ENCODE measurements around the gene TACR1. TPM values are rescaled to one million over a fixed set of nuclear protein-coding genes. Genes with fewer than 3 reads are reported as not detected.
"Not testable (repeated sequence)": the region's sequence is repeated elsewhere in the genome, so short reads cannot be mapped to it uniquely, and the experiment has no call there.

Gene TACR1
- total and polyA plus RNA-seq, 8 donors, result 0.07 to 0.40 (median 0.09) TPM

DNA sequence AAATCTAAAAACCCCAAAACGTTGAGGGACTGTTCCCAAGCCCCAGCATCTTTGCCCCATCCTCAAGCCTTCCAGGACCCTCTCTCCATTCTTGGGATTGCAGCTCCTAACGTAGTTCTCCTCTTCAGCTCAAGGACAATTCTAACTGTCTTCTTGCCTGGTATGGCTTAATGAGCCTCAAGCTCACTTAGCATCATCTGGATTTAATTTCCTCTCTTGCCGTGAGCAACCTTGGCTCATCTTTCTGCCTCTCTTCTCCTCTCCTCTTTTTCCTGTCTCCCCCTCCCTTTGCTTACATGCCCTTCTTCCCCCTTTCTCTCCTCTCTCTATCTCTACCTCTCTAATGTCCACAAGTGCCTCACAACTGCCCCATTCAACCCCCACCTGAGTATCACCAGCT lies 44.2 kb downstream of the TACR1 start:
- H3K4me1 ChIP-seq, result peaks cover 0 to 4% (median 0%) of the 10 kb centered on the region in 3 donors
- DNase-seq, result no peak
- WGBS, 2 donors, result 63 to 71% methylated on average over 3 of the region's 3 CpGs
- ATAC-seq, result no peak
- H3K27ac ChIP-seq, result no peak overlapping the region
- H3K9me3 ChIP-seq, result no peaks in the 10 kb centered on the region
- H3K36me3 ChIP-seq, result no peaks in the 10 kb centered on the region
- no peak for FAIRE-seq
- intact Hi-C loops (cut with DNase I), result no loop called here
- no peak for TF ChIP-seq CTCF (IDR thresholded peaks at IDR 0.05)
- no peak overlapping the region for H3K4me3 ChIP-seq
- no peaks in the 10 kb centered on the region for H3K27me3 ChIP-seq

- intact Hi-C loops (cut with DNase I), result no loop called here
- Histone ChIP-seq H3K4me1 (peaks cover 0 to 4% (median 0%) of the 10 kb centered on the region in 3 donors), H3K36me3 (no peaks in the 10 kb centered on the region), H3K4me3 (no peak overlapping the region), H3K9me3 (no peaks in the 10 kb centered on the region), H3K27ac (peak overlapping the region in 2 of 4 donors; percentile 35 to 43), H3K27me3 (no peaks in the 10 kb centered on the region)
- WGBS, 2 donors, result 11 to 19% methylated on average over 1 of the region's 1 CpG
- DNase-seq, result no peak
- TF ChIP-seq CTCF (IDR thresholded peaks at IDR 0.05), result no peak
- ATAC-seq, result peak; percentile 53 to 80 (median 72)
- no peak for FAIRE-seq
Measured at GRCh38 chr2:75153221-75153620, 46.1 kb downstream of the TACR1 start.

DNA sequence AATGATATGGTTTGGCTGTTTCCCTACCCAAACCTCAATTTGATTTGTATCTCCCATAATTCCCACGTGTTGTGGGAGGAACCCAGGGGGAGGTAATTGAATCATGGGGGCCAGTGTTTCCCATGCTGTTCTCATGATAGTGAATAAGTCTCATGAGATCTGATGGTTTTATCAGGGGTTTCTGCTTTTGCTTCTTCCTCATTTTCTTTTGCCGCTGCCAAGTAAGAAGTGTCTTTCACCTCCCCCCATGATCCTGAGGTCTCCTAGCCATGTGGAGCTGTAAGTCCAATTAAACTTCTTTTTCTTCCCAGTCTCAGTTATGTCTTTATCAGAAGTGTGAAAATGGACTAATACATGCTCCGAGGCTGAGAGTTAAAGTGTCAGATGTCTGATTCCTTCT lies 47.1 kb downstream of the TACR1 start:
- DNase-seq; H3K27ac ChIP-seq; H3K36me3 ChIP-seq; H3K9me3 ChIP-seq; intact Hi-C loops (cut with DNase I); H3K27me3 ChIP-seq; H3K4me3 ChIP-seq; H3K4me1 ChIP-seq; FAIRE-seq; ATAC-seq: not testable (repeated sequence)
- WGBS, 2 donors, result 79 to 91% methylated on average over 3 of the region's 3 CpGs

DNA sequence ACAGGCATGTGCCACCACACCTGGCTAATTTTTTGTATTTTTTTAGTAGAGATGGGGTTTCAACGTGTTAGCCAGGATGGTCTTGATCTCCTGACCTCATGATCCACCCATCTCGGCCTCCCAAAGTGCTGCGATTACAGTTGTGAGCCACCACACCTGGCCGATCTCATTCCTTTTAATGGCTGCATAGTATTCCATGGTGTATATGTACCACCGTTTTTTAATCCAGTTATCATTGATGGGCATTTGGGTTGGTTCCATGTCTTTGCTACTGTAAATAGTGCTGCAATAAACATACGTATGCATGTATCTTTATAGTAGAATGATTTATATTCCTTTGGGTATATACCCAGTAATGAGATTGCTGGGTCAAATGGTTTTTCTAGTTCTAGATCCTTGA lies 51.4 kb downstream of the TACR1 start:
- ATAC-seq; H3K27me3 ChIP-seq; H3K9me3 ChIP-seq; H3K4me1 ChIP-seq; DNase-seq; intact Hi-C loops (cut with DNase I); H3K4me3 ChIP-seq; FAIRE-seq; H3K27ac ChIP-seq; H3K36me3 ChIP-seq: not testable (repeated sequence)
- WGBS, 2 donors, result 84 to 87% methylated on average over 6 of the region's 6 CpGs

GRCh38 chr2:75146606-75147332 lies 52.6 kb downstream of the TACR1 start:
- Histone ChIP-seq H3K4me1 (no peaks in the 10 kb centered on the region), H3K27me3 (no peaks in the 10 kb centered on the region), H3K27ac (no peak overlapping the region), H3K9me3 (no peaks in the 10 kb centered on the region), H3K36me3 (no peaks in the 10 kb centered on the region), H3K4me3 (no peak overlapping the region)
- WGBS, 2 donors, result 80% methylated on average over 2 of the region's 2 CpGs
- no peak for FAIRE-seq
- intact Hi-C loops (cut with DNase I), result no loop called here
- no peak for DNase-seq
- ATAC-seq, result no peak
- no peak for TF ChIP-seq CTCF (IDR thresholded peaks at IDR 0.05)

DNA sequence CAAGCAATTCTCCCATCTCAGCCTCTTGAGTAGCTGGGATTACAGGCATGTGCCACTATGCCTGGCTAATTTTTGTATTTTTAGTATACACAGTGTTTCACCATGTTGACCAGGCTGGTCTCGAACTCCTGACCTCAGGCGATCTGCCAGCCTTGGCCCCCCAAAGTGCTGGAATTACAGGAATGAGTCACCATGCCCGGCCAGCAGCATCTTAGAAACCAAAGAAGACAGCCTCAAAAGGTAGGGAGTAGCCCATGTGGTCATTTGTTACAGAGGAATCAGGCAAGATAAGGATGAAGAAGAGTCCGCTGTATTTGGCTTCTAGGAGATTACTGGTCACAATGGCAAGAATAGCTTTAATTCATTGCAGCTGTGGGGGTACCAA lies 53.1 kb downstream of the TACR1 start:
- intact Hi-C loops (cut with DNase I); FAIRE-seq; H3K4me1 ChIP-seq; H3K36me3 ChIP-seq; H3K27me3 ChIP-seq; H3K9me3 ChIP-seq; H3K4me3 ChIP-seq; H3K27ac ChIP-seq; ATAC-seq; DNase-seq: not testable (repeated sequence)
- WGBS, 2 donors, result 80 to 92% methylated on average over 4 of the region's 4 CpGs
